ENCODE measurements around the gene GCNT4.
A peak's percentile ranks its signal among the peaks of the same experiment; 100 is the strongest.

Gene GCNT4

GRCh38 chr5:75067434-75067833 lies 15.1 kb upstream of the GCNT4 start:
- H3K27ac ChIP-seq (ENCODE audit: low read depth, low read length, severe bottlenecking): no peak overlapping the region
- WGBS, 2 experiments (ENCODE audit: insufficient coverage in 2 of 2): 100% methylated on average over 1 of the region's 3 CpGs; no CpG with 5 or more reads in 1 of the 2 experiments
- H3K4me1 ChIP-seq (ENCODE audit: control insufficient read depth, insufficient read depth, low read length, poor library complexity, severe bottlenecking): no peaks in the 10 kb centered on the region
- H3K9me3 ChIP-seq (ENCODE audit: control insufficient read depth, low read length): no peaks in the 10 kb centered on the region
- no peak overlapping the region for H3K4me3 ChIP-seq (ENCODE audit: extremely low read depth, insufficient read depth, low read length, poor library complexity, severe bottlenecking)
- H3K36me3 ChIP-seq (ENCODE audit: control insufficient read depth, insufficient read depth, low read length): no peaks in the 10 kb centered on the region

GRCh38 chr5:75062925-75063531 lies 10.7 kb upstream of the GCNT4 start:
- no peak overlapping the region for H3K27ac ChIP-seq (ENCODE audit: low read depth, low read length, severe bottlenecking)
- H3K9me3 ChIP-seq (ENCODE audit: control insufficient read depth, low read length): no peaks in the 10 kb centered on the region
- no peaks in the 10 kb centered on the region for H3K36me3 ChIP-seq (ENCODE audit: control insufficient read depth, insufficient read depth, low read length)
- WGBS, 2 experiments (ENCODE audit: insufficient coverage in 2 of 2): 90 to 100% methylated on average over 1 of the region's 2 CpGs
- H3K4me1 ChIP-seq (ENCODE audit: control insufficient read depth, insufficient read depth, low read length, poor library complexity, severe bottlenecking): peaks cover 10% of the 10 kb centered on the region
- no peak overlapping the region for H3K4me3 ChIP-seq (ENCODE audit: extremely low read depth, insufficient read depth, low read length, poor library complexity, severe bottlenecking)

- Histone ChIP-seq H3K36me3 (ENCODE audit: control insufficient read depth, insufficient read depth, low read length) (no peaks in the 10 kb centered on the region), H3K4me3 (ENCODE audit: extremely low read depth, insufficient read depth, low read length, poor library complexity, severe bottlenecking) (no peak overlapping the region), H3K27ac (ENCODE audit: low read depth, low read length, severe bottlenecking) (no peak overlapping the region), H3K4me1 (ENCODE audit: control insufficient read depth, insufficient read depth, low read length, poor library complexity, severe bottlenecking) (peaks cover 30% of the 10 kb centered on the region), H3K9me3 (ENCODE audit: control insufficient read depth, low read length) (no peaks in the 10 kb centered on the region)
- 93 to 100% methylated on average over 3 of the region's 4 CpGs for WGBS, 2 experiments (ENCODE audit: insufficient coverage in 2 of 2)
Observed at GRCh38 chr5:75059912-75060545, 7.7 kb upstream of the GCNT4 start.

GRCh38 chr5:75058986-75059535 lies 6.7 kb upstream of the GCNT4 start:
- WGBS, 2 experiments (ENCODE audit: insufficient coverage in 2 of 2): 100% methylated on average over 2 of the region's 3 CpGs

GRCh38 chr5:75057561-75057960 lies 5.2 kb upstream of the GCNT4 start:
- Histone ChIP-seq H3K4me3 (ENCODE audit: extremely low read depth, insufficient read depth, low read length, poor library complexity, severe bottlenecking) (no peak overlapping the region), H3K27ac (ENCODE audit: low read depth, low read length, severe bottlenecking) (no peak overlapping the region), H3K9me3 (ENCODE audit: control insufficient read depth, low read length) (no peaks in the 10 kb centered on the region), H3K4me1 (ENCODE audit: control insufficient read depth, insufficient read depth, low read length, poor library complexity, severe bottlenecking) (peaks cover 39% of the 10 kb centered on the region), H3K36me3 (ENCODE audit: control insufficient read depth, insufficient read depth, low read length) (no peaks in the 10 kb centered on the region)
- WGBS, 2 experiments (ENCODE audit: insufficient coverage in 2 of 2): 74 to 80% methylated on average over 2 of the region's 2 CpGs

More at GRCh38 chr5:75058986-75059535, 6.7 kb upstream of the GCNT4 start:
- Histone ChIP-seq H3K4me1 (ENCODE audit: control insufficient read depth, insufficient read depth, low read length, poor library complexity, severe bottlenecking) (peaks cover 39% of the 10 kb centered on the region), H3K36me3 (ENCODE audit: control insufficient read depth, insufficient read depth, low read length) (no peaks in the 10 kb centered on the region), H3K4me3 (ENCODE audit: extremely low read depth, insufficient read depth, low read length, poor library complexity, severe bottlenecking) (no peak overlapping the region), H3K27ac (ENCODE audit: low read depth, low read length, severe bottlenecking) (no peak overlapping the region), H3K9me3 (ENCODE audit: control insufficient read depth, low read length) (no peaks in the 10 kb centered on the region)

- Histone ChIP-seq H3K9me3 (ENCODE audit: control insufficient read depth, low read length) (no peaks in the 10 kb centered on the region), H3K4me1 (ENCODE audit: control insufficient read depth, insufficient read depth, low read length, poor library complexity, severe bottlenecking) (peaks cover 49% of the 10 kb centered on the region), H3K4me3 (ENCODE audit: extremely low read depth, insufficient read depth, low read length, poor library complexity, severe bottlenecking) (no peak overlapping the region), H3K27ac (ENCODE audit: low read depth, low read length, severe bottlenecking) (peak overlapping the region; percentile 83), H3K36me3 (ENCODE audit: control insufficient read depth, insufficient read depth, low read length) (no peaks in the 10 kb centered on the region)
- 31 to 58% methylated on average over 1 of the region's 1 CpG for WGBS, 2 experiments (ENCODE audit: insufficient coverage in 2 of 2)
Observed at GRCh38 chr5:75055727-75056144, 3.4 kb upstream of the GCNT4 start.

GRCh38 chr5:75054134-75054930 lies 2.0 kb upstream of the GCNT4 start:
- no peaks in the 10 kb centered on the region for H3K36me3 ChIP-seq (ENCODE audit: control insufficient read depth, insufficient read depth, low read length)
- H3K27ac ChIP-seq (ENCODE audit: low read depth, low read length, severe bottlenecking): peak overlapping the region; percentile 87
- H3K4me1 ChIP-seq (ENCODE audit: control insufficient read depth, insufficient read depth, low read length, poor library complexity, severe bottlenecking): peaks cover 47% of the 10 kb centered on the region
- WGBS, 2 experiments (ENCODE audit: insufficient coverage in 2 of 2): 16% methylated on average over 24 to 26 of the region's 28 CpGs
- H3K9me3 ChIP-seq (ENCODE audit: control insufficient read depth, low read length): no peaks in the 10 kb centered on the region
- peak overlapping the region; percentile 73 for H3K4me3 ChIP-seq (ENCODE audit: extremely low read depth, insufficient read depth, low read length, poor library complexity, severe bottlenecking)

- H3K27ac ChIP-seq (ENCODE audit: low read depth, low read length, severe bottlenecking): peak overlapping the region; percentile 87
- H3K36me3 ChIP-seq (ENCODE audit: control insufficient read depth, insufficient read depth, low read length): no peaks in the 10 kb centered on the region
- H3K4me1 ChIP-seq (ENCODE audit: control insufficient read depth, insufficient read depth, low read length, poor library complexity, severe bottlenecking): peaks cover 48% of the 10 kb centered on the region
- H3K9me3 ChIP-seq (ENCODE audit: control insufficient read depth, low read length): no peaks in the 10 kb centered on the region
- peak overlapping the region; percentile 73 for H3K4me3 ChIP-seq (ENCODE audit: extremely low read depth, insufficient read depth, low read length, poor library complexity, severe bottlenecking)
- WGBS, 2 experiments (ENCODE audit: insufficient coverage in 2 of 2): 0% methylated on average over 88 to 92 of the region's 95 CpGs
Observed at GRCh38 chr5:75053304-75054133, 1.2 kb upstream of the GCNT4 start.

GRCh38 chr5:75053054-75053303 lies 621 bp upstream of the GCNT4 start:
- WGBS, 2 experiments (ENCODE audit: insufficient coverage in 2 of 2): 0 to 1% methylated on average over 30 of the region's 40 CpGs
- H3K4me3 ChIP-seq (ENCODE audit: extremely low read depth, insufficient read depth, low read length, poor library complexity, severe bottlenecking): peak overlapping the region; percentile 73

GRCh38 chr5:75051217-75051751 lies 1.1 kb downstream of the GCNT4 start:
- Histone ChIP-seq H3K4me3 (ENCODE audit: extremely low read depth, insufficient read depth, low read length, poor library complexity, severe bottlenecking) (peak overlapping the region; percentile 73), H3K36me3 (ENCODE audit: control insufficient read depth, insufficient read depth, low read length) (peaks cover 8% of the 10 kb centered on the region), H3K4me1 (ENCODE audit: control insufficient read depth, insufficient read depth, low read length, poor library complexity, severe bottlenecking) (peaks cover 35% of the 10 kb centered on the region), H3K27ac (ENCODE audit: low read depth, low read length, severe bottlenecking) (no peak overlapping the region), H3K9me3 (ENCODE audit: control insufficient read depth, low read length) (no peaks in the 10 kb centered on the region)
- WGBS, 2 experiments (ENCODE audit: insufficient coverage in 2 of 2): 71 to 78% methylated on average over 7 of the region's 7 CpGs

More at GRCh38 chr5:75053054-75053303, 621 bp upstream of the GCNT4 start:
- Histone ChIP-seq H3K27ac (ENCODE audit: low read depth, low read length, severe bottlenecking) (peak overlapping the region; percentile 87), H3K4me1 (ENCODE audit: control insufficient read depth, insufficient read depth, low read length, poor library complexity, severe bottlenecking) (peaks cover 48% of the 10 kb centered on the region), H3K36me3 (ENCODE audit: control insufficient read depth, insufficient read depth, low read length) (no peaks in the 10 kb centered on the region), H3K9me3 (ENCODE audit: control insufficient read depth, low read length) (no peaks in the 10 kb centered on the region)

All from mesodermal cell (in vitro differentiated cells).